Activated naive CD4-positive, alpha-beta T cell (primary cell): ENCODE measurements around the gene HIF1AN.
"Not testable (repeated sequence)": the region's sequence is repeated elsewhere in the genome, so short reads cannot be mapped to it uniquely, and the experiment has no call there.

ENCODE experiments used
- DNase-seq, 4 experiments: peaks; one replicate each; lab custom pipeline; 2025; lab: John Stamatoyannopoulos, UW

HIF1AN gene

DNA sequence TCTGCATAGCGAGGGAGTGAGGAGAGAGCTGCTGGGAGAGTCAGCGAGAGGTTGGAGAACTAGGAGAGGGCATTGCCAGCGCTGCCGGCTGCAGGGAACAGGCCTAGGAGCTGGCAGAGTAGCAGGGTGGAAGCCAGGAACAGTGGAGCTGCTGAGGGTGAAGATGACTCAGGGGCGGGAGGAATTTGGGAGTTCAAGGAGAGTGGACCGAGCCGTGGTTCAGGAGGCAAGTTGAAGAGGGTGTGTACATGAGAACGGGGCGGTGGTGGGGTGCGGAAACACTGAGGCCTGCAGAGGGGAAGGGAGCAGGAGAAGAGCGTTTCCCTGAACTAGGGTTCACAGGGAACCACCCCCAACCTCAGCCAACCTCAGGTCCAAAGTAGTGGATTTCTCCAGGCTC, 31.5 kb downstream of the HIF1AN start:
- no peak for DNase-seq

- no peak for DNase-seq
These were observed 32.1 kb downstream of the HIF1AN start for GRCh38 chr10:100567826-100568225.

DNA sequence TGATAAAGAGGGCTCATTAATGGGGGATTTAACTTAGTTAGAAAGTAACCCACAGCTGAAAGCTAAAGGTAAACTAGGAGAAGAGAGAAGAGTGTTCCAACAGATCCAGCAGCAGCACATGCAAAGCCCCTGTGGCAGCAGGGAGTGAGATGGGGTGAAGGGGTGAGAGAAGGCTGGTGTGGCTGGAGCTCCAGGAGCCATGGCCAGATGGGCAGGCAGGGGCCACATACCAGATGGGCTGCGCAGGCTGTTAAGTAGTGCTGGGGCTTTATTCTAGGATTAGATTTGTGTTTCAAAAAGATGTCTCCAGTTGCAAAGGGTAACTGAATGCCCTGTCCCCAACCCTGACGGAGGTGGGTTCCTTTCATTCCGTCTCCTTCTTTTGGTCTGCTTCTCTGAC, 33.2 kb downstream of the HIF1AN start:
- DNase-seq: no peak

GRCh38 chr10:100569687-100570481, 34.1 kb downstream of the HIF1AN start:
- DNase-seq: no peak

DNA sequence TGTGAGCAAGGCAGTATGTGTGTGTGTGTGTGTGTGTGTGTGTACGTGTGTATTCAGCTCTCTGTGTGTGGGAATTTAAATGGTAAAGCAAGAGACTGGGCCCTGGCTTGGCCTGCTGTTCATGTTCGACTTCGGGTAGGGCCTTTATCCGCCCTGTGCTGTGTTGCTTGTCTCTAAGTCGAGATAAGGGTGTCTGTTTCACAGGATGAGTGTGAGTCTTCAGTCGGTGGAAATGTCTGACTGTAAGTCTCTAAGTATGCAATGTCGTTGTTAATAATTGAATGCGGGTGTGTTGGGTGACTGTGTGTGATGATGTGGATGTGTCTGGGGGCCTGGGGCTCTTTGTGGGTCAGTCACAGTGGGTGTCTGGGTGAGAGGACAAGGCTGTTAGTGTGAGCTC, 34.8 kb downstream of the HIF1AN start:
- DNase-seq: no peak

DNA sequence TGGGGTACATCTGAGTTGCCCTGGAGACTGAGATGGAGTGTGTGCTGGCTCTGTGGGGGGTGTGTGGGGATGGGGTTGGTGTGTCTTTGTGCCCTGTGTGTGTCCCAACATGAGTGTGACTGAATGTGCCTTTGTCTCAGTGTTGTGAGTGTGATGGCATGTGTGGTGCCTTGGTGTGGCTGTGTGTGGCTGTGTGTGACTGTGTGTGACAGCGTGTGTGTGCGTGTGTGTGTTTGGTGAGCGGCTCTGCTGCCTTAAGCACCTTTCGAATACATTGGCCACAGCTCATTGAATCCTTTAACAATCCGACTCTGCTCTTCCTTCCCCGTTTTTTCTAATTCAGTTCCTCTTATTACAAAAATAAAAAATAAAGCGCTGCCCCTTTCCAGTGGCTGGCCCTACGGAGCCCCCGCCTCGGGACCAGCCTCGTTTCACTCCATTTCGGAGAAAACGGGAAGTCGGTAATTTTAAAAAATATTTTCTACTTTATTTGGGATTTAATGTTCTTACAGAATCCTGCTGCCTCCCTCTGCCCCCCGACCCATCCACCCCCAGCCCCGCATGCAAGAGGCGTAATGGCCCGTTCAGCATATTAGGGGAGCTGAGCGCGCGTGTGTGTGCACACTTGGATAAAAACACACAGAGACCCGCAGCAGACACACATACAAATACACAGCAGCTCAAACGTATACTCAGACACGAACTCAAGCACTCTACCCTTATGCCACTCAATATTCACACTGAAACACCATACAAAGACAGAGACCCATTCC, 35.5 kb downstream of the HIF1AN start:
- no peak for DNase-seq

DNA sequence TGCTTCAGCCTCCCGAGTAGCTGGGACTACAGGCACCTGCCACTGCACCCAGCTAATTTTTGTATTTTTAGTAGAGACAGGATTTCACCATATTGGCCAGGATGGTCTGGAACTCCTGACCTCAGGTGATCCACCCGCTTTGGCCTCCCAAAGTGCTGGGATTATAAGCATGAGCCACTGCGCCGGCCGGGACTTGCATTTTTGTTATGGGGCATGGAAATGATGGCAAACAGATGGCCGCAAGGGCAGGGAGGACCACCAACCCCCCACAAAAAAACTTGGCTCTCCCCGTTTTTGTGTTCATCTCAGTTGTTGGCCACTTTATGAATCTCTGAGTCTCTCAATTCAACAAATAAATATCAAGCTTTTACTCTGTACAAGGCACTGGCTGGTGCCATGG, 39.4 kb downstream of the HIF1AN start:
- DNase-seq: not testable (repeated sequence)

DNA sequence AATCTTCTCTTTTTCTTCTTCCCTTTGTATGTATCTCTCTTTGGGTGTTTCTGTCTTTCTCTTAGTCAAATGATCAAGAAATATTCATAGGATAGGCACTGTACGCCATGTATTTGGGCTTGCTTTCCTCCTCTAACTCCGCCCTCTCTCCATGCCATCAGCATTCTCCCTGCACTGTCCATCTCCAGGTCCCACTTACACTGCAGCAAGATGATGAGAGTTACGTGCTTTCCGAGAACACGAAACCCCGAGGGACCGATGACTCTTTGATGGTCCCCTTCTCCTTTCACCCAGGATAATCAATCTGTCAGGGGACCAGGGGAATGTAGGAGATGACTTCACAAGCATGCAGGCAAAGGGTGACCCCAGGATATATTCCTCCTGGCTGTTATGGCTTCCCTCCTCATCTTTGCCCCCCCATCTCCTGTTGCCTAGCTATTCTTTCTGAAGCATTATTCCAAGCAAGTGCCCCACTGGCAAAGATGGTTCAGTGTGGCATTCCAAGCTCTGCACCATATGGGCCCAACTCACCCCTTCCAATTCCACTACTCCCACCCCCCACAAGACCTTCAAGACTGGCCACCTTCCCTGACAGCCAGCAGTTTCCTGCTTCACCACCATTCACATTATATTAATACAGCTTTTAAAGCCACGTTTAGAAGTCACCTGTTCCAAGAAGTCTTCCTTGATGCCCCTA, 40.0 kb downstream of the HIF1AN start:
- no peak for DNase-seq

GRCh38 chr10:100576282-100576635, 40.5 kb downstream of the HIF1AN start:
- no peak for DNase-seq

GRCh38 chr10:100579261-100580090, 43.7 kb downstream of the HIF1AN start:
- DNase-seq: no peak

DNA sequence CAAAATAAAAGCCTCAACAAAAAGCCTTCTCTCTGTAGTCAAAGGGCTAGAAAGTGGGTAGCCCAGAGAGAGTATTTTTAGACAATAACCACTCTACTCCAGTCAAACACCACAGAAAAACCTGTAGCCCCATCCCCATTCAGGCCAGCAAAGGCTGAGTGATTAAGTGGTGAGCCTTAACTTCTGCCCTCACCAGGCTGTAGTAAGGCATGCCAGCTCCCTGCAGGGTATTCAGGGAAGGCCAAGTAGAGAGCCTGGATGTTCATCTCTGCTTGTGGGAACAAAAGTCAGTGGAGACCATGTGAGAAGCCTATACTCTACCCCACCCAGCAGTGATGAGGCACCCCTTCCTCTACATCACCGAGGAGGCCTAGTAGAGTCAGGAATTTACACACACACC, 51.2 kb downstream of the HIF1AN start:
- no peak for DNase-seq

DNA sequence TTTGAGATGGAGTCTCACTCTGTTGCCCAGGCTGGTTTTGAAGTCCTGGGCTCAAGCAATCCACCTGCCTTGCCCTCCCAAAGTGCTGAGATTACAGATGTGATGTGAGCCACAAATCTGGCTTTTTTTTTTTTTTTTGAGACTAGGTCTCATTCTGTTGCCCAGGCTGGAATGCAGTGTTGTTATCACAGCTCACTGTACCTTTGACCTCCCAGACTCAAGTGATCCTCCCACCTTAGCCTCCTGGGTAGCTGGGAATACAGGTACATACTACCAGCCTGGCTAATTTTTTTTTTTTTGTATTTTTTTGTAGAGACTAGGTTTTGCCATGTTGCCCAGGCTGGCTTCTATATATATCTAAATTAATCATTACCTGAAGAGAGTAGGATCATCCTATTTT, 62.4 kb downstream of the HIF1AN start:
- DNase-seq: no peak

DNA sequence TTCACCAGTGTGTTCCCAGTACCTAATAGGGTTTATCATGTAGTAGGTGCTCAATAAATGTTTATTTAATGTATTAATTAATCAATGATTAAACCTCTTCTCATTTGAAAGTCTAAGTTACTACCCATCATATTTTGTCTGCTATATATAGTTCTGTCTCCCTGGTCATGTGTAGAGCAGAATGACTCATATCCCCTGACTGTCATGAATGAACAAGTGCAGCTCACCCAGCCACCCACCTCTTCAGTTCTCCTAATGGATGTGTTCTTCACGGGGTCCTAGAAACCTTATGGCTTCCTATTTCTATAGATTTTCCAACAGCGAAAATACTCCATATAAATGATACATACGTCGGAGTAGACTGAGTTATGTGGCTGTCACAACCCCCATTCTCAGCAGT, 64.5 kb downstream of the HIF1AN start:
- no peak for DNase-seq

- DNase-seq: no peak
These were observed 71.7 kb downstream of the HIF1AN start for GRCh38 chr10:100607439-100607838.
